NB4 (cell line): ENCODE data around the gene C1orf105.

Source experiments
- CTCF ChIP-seq: IDR thresholded peaks from one replicate; pipeline ENCODE4 v1.5.1; 2012; ENCODE audit warnings: low read depth, low read length
- POLR2A ChIP-seq: IDR thresholded peaks from 2 replicates; pipeline ENCODE4 v1.6.1; 2011; ENCODE audit warnings: mild to moderate bottlenecking; ENCODE audit not compliant: insufficient read length; ENCODE audit errors: extremely low read depth
- TF ChIP-seq, protein P1 (sequence below): IDR thresholded peaks from 2 replicates; pipeline ENCODE4 v1.6.1; 2011; ENCODE audit warnings: low read depth, low read length

GRCh38 chr1:172517081-172517480, 96.6 kb downstream of the C1orf105 start:
- TF ChIP-seq CTCF = no peak
- TF ChIP-seq, protein P1, sequence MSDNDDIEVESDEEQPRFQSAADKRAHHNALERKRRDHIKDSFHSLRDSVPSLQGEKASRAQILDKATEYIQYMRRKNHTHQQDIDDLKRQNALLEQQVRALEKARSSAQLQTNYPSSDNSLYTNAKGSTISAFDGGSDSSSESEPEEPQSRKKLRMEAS = no peak
- no peak for TF ChIP-seq POLR2A
